Measurements from ENCODE around the gene PIGA. TPM values are rescaled to one million over a fixed set of nuclear protein-coding genes. Genes with fewer than 3 reads are reported as not detected.

Gene PIGA
- polyA plus RNA-seq, 3 donors = 6.5 to 14.2 (median 6.9) TPM

DNA sequence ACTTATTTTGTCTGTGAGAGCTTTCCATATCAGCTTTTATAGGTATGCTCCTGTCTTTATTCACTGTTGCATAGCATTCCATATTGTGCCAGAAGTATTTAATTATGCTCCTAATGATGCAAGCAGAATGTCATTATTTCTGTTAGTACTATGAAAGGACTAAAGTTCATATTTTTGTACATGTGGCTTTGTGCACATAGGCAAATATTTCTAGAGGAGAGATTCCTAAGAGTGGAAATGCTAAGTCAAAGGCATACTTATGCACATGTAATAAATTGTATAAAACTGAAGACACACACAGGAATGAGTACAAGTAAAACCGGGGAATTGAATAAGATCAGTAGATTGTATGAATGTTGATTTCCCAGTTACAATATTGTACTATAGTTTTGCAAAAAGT, 63.6 kb downstream of the PIGA start:
- WGBS, 3 donors = 59 to 92% (median 91%) methylated on average over 1 of the region's 1 CpG
- H3K27ac ChIP-seq (ENCODE audit: low read depth, low read length) = no peak overlapping the region

DNA sequence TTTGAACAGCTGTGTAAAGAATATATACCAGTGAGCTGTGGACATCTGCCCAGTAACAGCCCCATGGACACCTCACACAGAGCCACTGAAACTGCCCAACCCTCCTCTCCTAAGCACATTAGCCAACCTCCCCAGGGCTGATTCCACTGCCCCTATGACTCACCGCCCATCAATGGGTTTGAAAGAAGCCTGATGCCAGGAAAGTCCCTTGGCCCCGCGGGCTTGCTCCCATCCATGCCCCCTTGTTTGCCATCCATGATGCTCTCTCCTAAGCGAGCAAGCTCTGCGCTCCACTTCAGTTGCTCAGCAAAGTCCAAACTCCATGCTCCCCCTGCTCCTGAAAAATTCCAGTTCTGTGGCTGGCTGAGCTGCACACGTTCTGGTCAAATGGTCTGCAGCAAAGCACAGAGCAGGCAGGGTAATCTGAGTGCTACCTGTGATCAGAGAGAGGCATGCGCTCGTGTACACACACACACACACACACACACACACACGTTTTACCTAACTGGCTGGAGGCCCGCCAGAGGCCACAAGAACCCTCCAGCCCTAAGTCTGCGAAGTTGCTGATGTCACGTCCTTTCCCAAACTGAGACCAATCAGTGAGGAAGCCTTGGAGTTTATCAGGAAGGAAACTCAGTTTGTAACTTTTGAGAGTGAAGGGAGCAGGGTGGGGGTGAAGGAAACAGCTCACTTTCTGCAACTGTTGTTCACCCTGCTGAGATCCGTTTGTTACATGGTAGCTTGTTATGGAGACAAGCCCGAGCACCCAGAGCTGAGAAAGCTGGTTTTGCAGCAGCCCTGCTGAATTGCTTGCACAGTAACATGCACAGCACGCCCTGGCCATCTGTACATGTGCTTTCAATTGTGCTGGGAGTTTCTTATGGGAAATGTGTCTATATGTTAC, 65.5 kb downstream of the PIGA start, which contains the start of gene ASB9:
Gene ASB9, minus strand, starts transcription at position 466 of the 904 bp plus-strand sequence. Its CDS starts 209 bp downstream, at position 257.
- H3K27ac ChIP-seq (ENCODE audit: low read depth, low read length) = no peak within 1 kb of the TSS
- WGBS, 3 donors = 6 to 36% (median 19%) methylated on average over 15 of the region's 15 CpGs

Other genes starting within 250 kb of the PIGA start
- gene ASB9, start 65.4 kb downstream of the PIGA start, polyA plus RNA-seq = 10 to 100 TPM in 1 of 3 donors, 1 to 10 TPM in 2; 2.3 to 13.2 (median 3.9) TPM
- under 1 TPM in 2 of 3 donors, not detected in 1; 0.05 to 0.28 TPM for gene ASB11, start 19.9 kb downstream of the PIGA start, polyA plus RNA-seq
- 10 to 100 TPM in 1 of 3 donors, 1 to 10 TPM in 1, under 1 TPM in 1; 0.46 to 16.8 (median 7.6) TPM for gene VEGFD, start 48.9 kb upstream of the PIGA start, polyA plus RNA-seq
- gene PIR, start 157.8 kb upstream of the PIGA start, polyA plus RNA-seq = 10 to 100 TPM in 2 of 3 donors, 1 to 10 TPM in 1; 2.3 to 29.9 (median 18.9) TPM
- 1 to 10 TPM in 2 of 3 donors, under 1 TPM in 1; 0.49 to 3.3 (median 2.8) TPM for gene BMX, start 165.3 kb upstream of the PIGA start, polyA plus RNA-seq